WTC11 (cell line): ENCODE results near the gene ZNF367. TPM values are rescaled to one million over a fixed set of nuclear protein-coding genes. Genes with fewer than 3 reads are reported as not detected.

Experiments used
- ATAC-seq: fragments of 200-7000 bp; cut with Tn5 transposase; 2 replicates; pipeline ENCODE4 v1.10.0; 2021; ENCODE audit warnings: mild to moderate bottlenecking, moderate library complexity
- CTCF ChIA-PET: fragments of 300-600 bp; sonication (Branson Sonifier 250); formaldehyde crosslinking; loops from one replicate; lab custom pipeline; 2021; ENCODE audit warnings: antibody characterized with exemption; lab: Charles Lee
- POLR2A ChIA-PET: fragments of 350-600 bp; sonication (Branson Sonifier 250); formaldehyde crosslinking; loops from one replicate; lab custom pipeline; 2021; ENCODE audit warnings: antibody characterized with exemption; lab: Charles Lee
- DNase-seq: peaks from one replicate; pipeline ENCODE4 v3.0.0; 2021; ENCODE audit warnings: low spot score
- H3K27ac Mint-ChIP-seq: 2 replicates; pipeline ENCODE4 v1.8.0; 2021; ENCODE audit warnings: mixed read lengths
- H3K27me3 Mint-ChIP-seq: 2 replicates; pipeline ENCODE4 v1.8.0; 2021; ENCODE audit warnings: low read depth, mild to moderate bottlenecking, moderate library complexity, mixed read lengths
- H3K36me3 Mint-ChIP-seq: 2 replicates; pipeline ENCODE4 v1.8.0; 2021; ENCODE audit warnings: mixed read lengths
- H3K4me1 Mint-ChIP-seq: 2 replicates; pipeline ENCODE4 v1.8.0; 2022; ENCODE audit warnings: mixed read lengths
- H3K4me3 Mint-ChIP-seq: 2 replicates; pipeline ENCODE4 v1.8.0; 2021; ENCODE audit warnings: mild to moderate bottlenecking, moderate library complexity, mixed read lengths
- H3K9me3 Mint-ChIP-seq: 2 replicates; pipeline ENCODE4 v1.8.0; 2021; ENCODE audit warnings: mixed read lengths
- ARID4B ChIP-seq: sonication (generic); formaldehyde crosslinking; IDR thresholded peaks from 2 replicates; pipeline ENCODE4 v1.8.0; 2023; ENCODE audit warnings: missing genetic modification reagents, mild to moderate bottlenecking, borderline replicate concordance
- E2F5 ChIP-seq: sonication (generic); formaldehyde crosslinking; IDR thresholded peaks from 2 replicates; pipeline ENCODE4 v1.8.1; 2022; ENCODE audit warnings: mild to moderate bottlenecking, moderate library complexity, missing genetic modification reagents
- ESRRA ChIP-seq: sonication (generic); formaldehyde crosslinking; IDR thresholded peaks from 2 replicates; pipeline ENCODE4 v1.8.1; 2022; ENCODE audit warnings: mild to moderate bottlenecking, missing genetic modification reagents, borderline replicate concordance
- MLX ChIP-seq: sonication (generic); formaldehyde crosslinking; IDR thresholded peaks from 2 replicates; pipeline ENCODE4 v1.8.1; 2023; ENCODE audit warnings: mild to moderate bottlenecking, missing genetic modification reagents, moderate library complexity
- MXD4 ChIP-seq: fragments of 250-450 bp; sonication (Bioruptor Pico); IDR thresholded peaks from 2 replicates; pipeline ENCODE4 v1.8.0; 2021; ENCODE audit warnings: mild to moderate bottlenecking, moderate library complexity, borderline replicate concordance
- MYBL2 ChIP-seq: sonication (generic); formaldehyde crosslinking; IDR thresholded peaks from 2 replicates; pipeline ENCODE4 v1.8.1; 2023; ENCODE audit warnings: mild to moderate bottlenecking, moderate library complexity, missing genetic modification reagents
- RELA ChIP-seq: sonication (generic); formaldehyde crosslinking; IDR thresholded peaks from 2 replicates; pipeline ENCODE4 v1.8.1; 2022; ENCODE audit warnings: missing genetic modification reagents, mild to moderate bottlenecking, borderline replicate concordance
- STAT6 ChIP-seq: sonication (generic); formaldehyde crosslinking; conservative IDR thresholded peaks from 2 replicates; pipeline ENCODE4 v1.8.1; 2023; ENCODE audit warnings: mild to moderate bottlenecking, low read depth, missing genetic modification reagents, moderate library complexity
- ZNF416 ChIP-seq: fragments of 250-450 bp; sonication (Bioruptor Pico); IDR thresholded peaks from 2 replicates; pipeline ENCODE4 v1.9.0; 2021; ENCODE audit warnings: mild to moderate bottlenecking, inconsistent platforms
- ZNF425 ChIP-seq: fragments of 250-450 bp; sonication (Bioruptor Pico); conservative IDR thresholded peaks from 2 replicates; pipeline ENCODE4 v1.9.0; 2021; ENCODE audit warnings: mild to moderate bottlenecking
- ZSCAN18 ChIP-seq: fragments of 250-450 bp; sonication (Bioruptor Pico); IDR thresholded peaks from 2 replicates; pipeline ENCODE4 v2.1.2; 2022; ENCODE audit warnings: mild to moderate bottlenecking, moderate library complexity
- total RNA-seq: library from RNA; stranded (reverse); gene quantifications from 3 replicates; pipeline ENCODE4 v1.2.3, GENCODE V29; 2021

The ZNF367 gene
- total RNA-seq, 1 experiment from 2014 or later: 7.4 TPM

GRCh38 chr9:96367943-96368342 lies 50.2 kb downstream of the ZNF367 start:
- H3K4me1 Mint-ChIP-seq: no peaks in the 10 kb centered on the region
- H3K27ac Mint-ChIP-seq: no peak overlapping the region
- H3K4me3 Mint-ChIP-seq: no peak overlapping the region
- H3K36me3 Mint-ChIP-seq: peaks cover 10% of the 10 kb centered on the region
- ATAC-seq (no peak), DNase-seq (no peak)
- peaks cover 6% of the 10 kb centered on the region; the same call in 1 of the 2 replicates for H3K9me3 Mint-ChIP-seq
- ChIA-PET POLR2A (no interaction called here), CTCF (no interaction called here)
- TF ChIP-seq STAT6 (CRISPR knock-in tag) (no peak), ZNF425 (CRISPR knock-in tag) (no peak), MLX (CRISPR knock-in tag) (no peak), ZSCAN18 (no peak), ZNF416 (CRISPR knock-in tag) (no peak), MYBL2 (CRISPR knock-in tag) (no peak), ESRRA (CRISPR knock-in tag) (no peak), RELA (CRISPR knock-in tag) (no peak), MXD4 (CRISPR knock-in tag) (no peak), ARID4B (CRISPR knock-in tag) (no peak), E2F5 (CRISPR knock-in tag) (no peak)
- no peaks in the 10 kb centered on the region for H3K27me3 Mint-ChIP-seq
